ENCODE measurements around the gene LMF1.

The LMF1 gene

DNA sequence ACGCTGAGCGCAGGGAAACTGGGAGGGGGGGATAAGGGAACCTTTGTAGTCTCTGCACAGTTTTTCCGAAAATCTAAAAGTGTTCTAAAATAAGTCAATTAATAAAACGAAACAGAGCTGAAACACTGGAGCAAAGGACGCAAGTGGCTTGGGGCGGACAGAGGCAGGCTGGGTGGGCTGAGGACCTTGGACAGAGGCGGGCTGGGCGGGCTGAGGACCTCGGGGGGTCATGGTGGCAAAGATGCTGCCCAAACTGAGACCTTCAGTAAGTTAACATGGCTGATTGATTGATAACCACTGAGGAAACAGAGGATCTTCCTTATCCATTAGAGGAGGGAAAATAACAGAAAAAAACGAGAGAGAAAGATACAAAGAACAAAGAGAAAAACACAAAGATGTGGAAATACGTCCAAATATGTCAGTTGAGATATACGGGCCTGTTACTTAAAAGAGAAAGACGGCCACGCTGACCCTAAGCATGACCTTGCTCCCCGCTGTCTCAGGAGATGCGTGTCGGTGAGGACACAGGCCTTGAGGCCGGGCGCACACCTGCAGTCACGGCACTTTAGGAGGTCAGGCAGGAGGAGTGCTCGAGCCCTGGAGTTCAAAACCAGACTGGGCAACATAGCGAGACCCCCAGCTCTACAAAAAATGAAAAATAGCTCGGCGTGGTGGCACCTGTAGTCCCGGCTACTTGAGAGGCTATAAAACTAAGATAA, 94.1 kb downstream of the LMF1 start:
- no peak for DNase-seq

DNA sequence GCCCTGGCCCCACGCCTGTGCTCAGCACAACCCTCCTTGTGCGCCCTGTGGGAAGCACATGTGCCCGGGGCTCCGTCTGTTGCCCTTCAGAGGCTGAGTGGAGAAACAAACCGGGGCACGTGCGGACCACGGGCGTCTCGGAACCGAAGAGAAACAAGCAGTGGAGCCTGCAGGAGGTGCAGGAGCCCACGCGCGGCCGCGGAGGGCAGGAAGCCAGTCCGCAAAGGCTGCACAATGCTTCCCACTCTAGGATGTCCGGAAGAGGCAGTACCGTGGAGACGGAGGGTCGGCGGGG, 94.8 kb downstream of the LMF1 start:
- DNase-seq = no peak

DNA sequence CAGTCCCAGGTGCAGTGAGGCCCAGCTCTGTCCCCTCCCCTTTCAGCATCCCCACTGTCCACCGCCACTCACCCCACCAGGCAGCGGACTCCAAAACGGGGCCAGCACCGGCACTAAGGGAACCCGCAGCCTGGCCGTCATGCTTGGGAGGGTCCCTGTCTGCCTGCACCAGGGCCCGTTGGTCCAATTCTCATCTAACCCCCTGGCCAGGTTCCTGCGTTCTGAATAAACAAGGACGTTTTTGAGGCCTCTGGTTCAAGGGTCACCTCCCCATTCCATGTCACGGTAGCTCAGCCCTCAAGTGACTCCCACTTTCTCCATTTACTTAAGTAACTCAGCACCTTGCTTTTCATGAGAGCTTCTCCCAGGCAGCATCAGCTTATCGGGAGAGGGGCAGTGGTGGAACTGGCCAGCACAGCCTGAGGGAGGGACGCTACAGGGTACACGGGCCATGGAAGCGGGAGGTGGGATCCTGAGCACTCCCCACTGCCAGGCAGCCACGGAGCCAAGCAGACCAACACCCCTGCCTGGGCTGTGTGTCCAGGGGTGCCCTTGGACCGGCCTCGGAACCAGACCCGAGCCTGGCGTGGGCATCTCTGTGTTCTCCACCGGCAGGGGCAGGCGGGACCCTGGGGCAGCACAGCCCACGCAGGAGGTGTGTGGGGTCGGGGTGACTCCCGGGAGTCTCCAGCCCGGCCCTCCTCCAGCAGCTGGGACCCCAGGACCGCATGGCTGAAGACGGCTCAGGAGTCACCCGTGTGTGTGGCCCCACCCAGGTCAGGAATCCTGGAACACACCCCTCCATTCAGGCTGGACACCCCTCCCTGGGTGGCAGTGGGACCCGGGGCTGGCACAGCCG, 95.4 kb downstream of the LMF1 start:
- DNase-seq = no peak

DNA sequence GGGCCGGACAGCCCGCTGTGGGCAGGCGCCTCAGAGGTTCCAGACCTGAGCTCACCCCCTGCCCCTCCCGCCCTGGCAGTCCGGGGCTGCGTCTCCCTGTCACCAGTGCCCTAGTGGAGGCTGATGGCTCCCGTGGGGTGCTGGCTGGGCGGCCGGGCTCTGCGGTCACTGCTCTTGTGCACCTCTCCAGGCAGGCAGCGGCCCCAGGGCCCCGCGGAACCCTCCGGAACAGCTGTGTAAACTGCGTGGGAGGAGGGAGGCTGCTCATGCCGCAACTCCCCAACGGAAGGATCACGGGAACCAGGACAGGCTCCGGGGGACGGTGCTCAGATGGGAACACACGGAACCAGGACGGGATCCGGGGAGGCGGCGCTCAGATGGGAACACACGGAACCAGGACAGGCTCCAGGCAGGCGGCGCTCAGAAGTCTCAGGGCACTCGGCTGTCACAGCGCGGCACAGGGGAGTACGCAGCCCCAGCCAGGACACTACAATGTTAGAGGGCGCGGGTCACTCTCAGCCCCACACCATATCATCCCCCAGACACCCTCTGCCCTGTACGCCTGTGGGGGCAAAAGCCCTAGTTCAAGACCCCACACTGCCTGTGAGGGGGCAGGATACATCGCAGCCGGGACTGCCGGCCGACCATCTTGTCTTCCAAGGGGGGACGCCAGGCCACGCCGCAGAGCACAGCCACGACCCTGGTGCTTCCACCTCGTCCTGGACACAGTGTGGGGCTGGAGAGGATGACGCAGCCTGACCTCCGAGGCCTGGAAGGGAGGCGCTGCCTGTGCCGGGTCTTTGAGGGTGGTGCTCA, 96.2 kb downstream of the LMF1 start:
- DNase-seq = no peak

- no peak for DNase-seq
Observed at GRCh38 chr16:873889-874288, 96.9 kb downstream of the LMF1 start.

- DNase-seq = no peak
Observed at GRCh38 chr16:873243-873661, 97.5 kb downstream of the LMF1 start.

DNA sequence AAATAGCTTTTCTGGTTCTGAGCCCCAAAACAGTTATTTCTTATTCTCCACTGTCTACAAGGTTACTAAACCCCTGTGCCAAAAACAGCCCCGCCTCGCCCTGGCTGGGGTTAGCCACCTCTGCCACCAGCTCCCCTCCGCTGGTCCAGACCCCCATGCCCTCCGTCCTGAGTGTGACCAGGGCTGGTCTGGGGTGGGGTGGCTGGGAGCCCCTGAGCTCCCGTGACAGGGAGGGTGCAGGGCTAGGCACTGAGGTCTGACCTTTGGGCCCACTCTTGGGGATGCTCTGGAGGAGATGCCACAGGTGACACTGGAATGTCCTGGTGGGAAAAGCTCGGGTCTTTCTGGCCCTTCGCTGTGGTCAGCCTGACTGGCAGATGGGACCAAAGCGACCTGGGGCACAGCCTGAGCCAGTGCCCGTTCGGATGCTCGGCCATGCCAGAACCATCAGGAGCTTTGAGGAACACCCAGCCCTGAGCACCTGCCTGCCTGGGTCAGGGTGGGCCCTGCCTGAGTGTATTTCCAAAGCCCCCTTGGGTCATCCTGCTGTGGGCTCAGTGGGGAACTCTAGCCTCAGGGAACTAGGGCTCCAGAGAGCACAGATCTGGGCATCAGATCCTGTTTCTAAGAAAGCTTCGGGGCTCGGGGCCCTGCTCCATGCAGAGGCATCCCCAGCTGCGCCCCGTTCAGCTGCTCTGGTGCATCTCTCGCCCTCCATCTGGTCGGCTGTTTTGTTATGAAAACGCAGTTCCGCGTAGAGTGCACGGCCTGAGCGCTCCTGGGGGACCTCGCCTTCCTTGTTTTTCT, 98.1 kb downstream of the LMF1 start:
- DNase-seq = no peak

DNA sequence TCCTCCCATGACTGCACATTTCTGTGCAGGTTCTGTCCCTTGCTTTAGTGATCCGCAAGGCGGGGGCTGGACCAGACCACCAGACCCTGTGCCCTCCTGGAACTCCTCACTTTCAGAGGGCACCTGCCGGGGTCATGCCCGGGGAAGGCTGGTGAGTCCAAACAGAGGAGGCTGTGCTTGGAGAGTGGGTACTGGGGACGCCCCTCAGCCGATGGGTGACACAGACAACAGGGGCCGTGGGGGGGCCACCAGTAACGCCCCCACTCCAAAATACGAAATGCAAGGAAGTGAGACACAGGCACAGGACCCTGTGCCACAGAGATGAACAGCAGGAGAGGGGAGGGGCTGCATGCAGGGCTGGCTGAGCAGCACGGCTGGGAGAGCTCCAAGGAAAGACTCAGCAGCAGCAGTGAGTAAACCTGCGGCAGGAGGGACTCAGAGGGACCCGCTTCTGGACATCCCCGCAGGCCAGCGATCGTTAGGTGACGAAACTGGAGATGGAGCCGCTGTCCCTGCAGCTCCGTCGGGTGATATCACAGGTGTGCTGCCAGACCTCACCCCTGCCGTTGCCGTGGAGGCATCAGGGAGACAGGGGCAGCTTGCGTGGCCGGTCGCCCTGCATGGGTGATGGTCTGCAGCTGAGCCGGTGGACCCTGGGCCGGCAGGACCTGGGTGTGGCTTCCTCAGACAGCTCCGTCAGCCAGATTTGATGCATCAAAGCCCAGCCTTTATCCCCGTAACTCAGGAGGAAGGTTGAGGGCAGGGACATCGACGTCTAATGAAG, 99.0 kb downstream of the LMF1 start:
- DNase-seq = no peak

DNA sequence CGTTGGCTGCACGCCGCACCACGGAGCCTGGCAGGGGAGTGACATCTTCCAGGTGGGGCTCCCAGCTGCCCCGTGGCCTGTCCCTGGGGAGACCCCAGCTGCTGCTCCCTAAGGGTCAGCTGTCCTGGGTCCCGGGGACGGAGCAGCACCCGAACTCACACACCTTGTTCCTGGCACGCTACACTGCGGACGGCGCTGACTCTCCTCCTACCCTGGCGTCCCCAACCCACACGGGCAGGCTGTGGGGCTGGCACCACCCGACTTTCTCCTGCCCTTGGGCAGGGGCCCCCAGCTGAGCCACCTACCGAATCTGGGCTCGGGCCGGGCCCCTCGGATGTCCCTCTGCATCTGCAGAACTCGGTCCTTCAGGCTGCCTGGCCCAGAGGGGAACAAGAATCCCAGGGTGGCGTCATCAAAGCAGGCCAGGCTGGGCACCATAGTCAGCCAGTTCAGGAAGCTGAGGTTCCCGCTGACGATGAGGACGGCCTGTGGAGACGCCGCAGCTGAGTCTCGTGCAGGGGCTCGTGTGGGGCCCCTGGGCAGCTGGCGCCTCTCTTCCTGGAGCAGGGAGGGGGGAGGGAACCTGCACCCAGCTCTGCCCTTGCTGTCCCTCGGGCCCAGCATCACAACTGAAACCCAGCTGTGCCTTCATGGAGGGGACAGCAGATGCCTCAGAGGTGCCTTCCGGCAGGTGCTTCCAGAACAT, 99.8 kb downstream of the LMF1 start:
- no peak for DNase-seq

DNA sequence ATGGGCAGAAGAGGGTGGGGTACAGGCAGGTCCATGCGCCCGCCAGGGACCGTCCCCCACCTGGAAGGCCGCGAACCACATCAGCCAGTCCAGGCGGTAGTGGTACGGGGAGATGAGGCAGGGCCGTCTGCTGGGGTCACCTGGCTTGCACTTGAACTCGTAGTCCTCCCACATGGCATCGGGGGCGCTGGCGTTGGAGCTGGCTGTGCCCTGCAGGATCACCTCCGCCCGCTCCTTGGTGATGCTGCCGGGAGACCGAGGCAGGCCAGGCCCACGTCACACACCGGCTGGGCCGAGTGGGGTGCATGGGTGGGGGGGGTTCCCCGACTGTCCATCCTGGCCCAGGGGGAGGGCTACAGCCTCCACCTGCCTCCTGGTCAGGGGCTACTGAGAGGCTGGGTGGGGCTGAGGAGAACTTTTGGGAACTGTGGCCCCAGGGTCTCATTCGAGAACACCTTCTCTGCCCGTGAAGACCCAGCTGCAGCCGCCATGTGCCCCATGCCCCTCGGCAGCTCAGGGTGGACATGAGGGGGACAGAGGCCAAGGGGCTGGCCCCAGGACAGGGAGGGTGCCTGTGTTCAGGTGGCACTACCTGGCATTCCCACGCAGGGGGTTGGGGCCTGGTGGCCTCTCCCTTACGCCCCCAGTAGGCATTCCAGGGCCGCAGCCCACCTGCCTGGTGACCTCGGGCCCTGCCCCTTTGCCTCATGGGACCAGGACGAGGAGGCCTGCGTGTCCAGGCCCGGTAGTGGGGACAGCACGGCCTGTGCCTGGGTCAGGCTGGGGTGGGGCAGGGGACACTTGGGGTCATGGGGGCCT, 100.8 kb downstream of the LMF1 start:
- no peak for DNase-seq

- no peak for DNase-seq
Observed at GRCh38 chr16:868846-869822, 101.7 kb downstream of the LMF1 start.

DNA sequence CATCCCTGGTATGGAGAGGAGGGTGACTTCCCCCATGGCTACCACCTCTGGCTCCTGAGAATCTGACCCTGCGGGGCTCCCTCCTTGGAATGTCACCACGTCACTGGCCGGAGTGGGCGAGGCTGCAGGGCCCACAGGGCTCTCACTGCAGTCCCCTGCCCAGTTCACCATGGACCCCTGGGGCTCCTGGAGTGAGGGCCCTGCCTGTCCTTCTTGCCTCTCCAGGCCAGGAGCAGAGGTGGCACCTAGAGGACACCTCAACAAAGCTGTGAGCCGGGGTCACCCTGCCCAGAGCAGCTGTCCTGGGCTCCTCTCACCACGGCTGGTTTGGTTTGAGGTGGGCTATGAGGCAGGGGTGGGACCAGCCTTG, 102.4 kb downstream of the LMF1 start:
- no peak for DNase-seq

- no peak for DNase-seq
Observed at GRCh38 chr16:867421-868385, 103.1 kb downstream of the LMF1 start.

- no peak for DNase-seq
Observed at GRCh38 chr16:866252-866896, 104.4 kb downstream of the LMF1 start.

GRCh38 chr16:865026-865425, 105.8 kb downstream of the LMF1 start:
- no peak for DNase-seq

DNA sequence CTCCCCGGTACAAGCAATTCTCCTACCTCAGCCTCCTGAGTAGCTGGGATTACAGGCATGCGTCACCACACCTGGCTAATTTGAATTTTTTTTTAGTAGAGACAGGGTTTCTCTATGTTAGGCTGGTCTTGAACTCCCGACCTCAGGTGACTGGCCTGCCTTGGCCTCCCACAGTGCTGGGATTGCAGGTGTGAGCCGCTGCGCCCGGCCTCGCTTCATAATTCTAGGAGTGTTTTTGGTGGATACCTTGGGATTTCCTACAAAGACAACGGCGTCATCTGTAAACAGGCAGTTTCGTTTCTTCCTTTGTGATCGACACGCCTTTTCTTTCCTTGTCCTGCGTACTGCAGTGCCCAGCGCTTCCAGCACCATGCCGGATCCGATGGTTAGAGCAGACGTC, 109.3 kb downstream of the LMF1 start:
- no peak for DNase-seq

DNA sequence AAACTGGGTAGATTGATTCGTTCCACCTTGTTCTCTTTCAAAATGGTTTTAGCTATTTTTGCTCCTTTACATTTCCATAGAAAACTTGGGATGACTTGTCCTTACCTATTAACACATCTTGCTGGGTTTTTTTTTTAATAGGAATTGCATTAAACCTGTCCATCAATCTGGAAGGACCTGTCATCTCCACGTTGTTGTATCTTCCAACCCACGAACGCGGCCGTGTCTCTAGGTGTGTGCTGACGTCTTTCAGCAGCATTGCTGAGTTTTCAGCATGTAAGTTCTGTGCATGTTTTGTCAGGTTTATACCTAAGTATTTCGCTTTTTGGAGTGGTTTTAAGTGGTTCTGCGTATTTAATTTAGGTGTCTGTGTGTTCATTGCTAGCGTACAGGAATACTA, 109.9 kb downstream of the LMF1 start:
- no peak for DNase-seq
